NCI-H1436 treated with DMSO at 0.1 percent for 48 hours (cell line): ENCODE data around the gene ZBTB24.
"Not testable (repeated sequence)": the region's sequence is repeated elsewhere in the genome, so short reads cannot be mapped to it uniquely, and the experiment has no call there.

Source experiments
- DNase-seq: peaks from one replicate; lab custom pipeline; 2025; lab: John Stamatoyannopoulos, UW

Gene ZBTB24

GRCh38 chr6:109471105-109471810 is 11.8 kb downstream of the ZBTB24 start:
- no peak for DNase-seq

DNA sequence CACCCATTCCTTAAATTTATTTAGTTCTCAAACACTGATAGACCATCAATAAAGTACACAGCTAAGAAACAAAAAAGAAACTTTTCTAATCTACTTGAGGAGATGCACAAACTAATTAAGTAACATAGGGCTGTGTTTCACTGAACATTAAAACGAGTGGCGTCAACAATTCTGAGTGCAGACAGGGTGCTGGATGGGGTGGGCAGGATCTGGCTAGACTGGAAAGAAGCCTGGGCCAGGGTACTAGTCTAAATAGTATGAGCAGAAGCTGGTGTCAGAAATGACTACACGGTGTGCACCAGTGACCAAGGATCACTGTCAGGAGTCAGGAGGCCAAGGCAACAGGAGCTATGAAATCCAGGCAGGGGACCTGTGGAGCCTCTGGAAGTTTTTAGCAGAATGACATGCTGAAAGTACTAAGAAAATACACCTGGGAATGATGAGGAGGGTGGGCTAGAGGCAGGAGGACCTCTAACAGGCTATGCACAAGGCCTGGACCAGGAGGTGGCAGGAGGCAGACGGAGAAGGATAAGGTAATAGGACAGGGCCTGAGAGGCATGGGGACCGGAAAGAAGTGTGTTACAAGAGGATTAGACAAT is 13.3 kb downstream of the ZBTB24 start:
- DNase-seq: no peak

GRCh38 chr6:109467696-109468095 is 15.3 kb downstream of the ZBTB24 start:
- no peak for DNase-seq

DNA sequence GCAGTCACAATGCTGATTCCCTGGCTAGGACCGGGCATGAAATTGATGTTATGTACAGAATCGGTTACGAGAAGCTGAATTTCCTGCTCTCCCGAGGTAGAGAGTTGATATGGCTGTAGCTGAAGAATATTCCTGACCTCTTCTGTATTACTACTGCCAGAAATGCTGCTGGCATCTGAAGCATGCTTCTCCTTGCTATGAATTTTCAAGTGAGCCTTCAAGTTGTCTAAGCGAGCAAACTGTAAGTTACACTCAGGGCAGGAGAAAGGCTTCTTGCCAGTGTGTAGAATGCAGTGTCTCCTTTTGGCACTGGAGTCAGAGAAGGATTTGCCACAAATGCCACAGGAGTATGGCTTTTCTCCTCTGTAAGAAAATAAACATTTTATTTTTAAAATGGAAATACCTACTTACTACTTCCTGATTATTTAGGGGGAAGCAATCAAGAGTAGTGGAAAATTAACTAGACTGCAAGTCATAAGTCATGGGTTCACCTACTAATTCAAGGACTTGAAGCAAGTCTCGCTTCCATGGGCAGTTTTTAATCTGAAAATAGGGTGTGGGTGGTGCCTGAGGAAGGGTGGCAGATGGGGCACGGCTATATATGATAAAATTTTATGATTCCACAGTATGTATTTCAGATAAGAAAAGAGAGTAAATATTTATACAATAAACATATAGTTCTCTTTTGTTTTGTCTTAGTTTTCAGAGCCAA is 16.7 kb downstream of the ZBTB24 start:
- no peak for DNase-seq

- no peak for DNase-seq
Observed at GRCh38 chr6:109465772-109466171, 17.2 kb downstream of the ZBTB24 start.

- no peak for DNase-seq
Observed at GRCh38 chr6:109461733-109462526, 21.1 kb downstream of the ZBTB24 start.

GRCh38 chr6:109461205-109461604 is 21.8 kb downstream of the ZBTB24 start:
- not testable (repeated sequence) for DNase-seq

- no peak for DNase-seq
Observed at GRCh38 chr6:109460161-109460829, 22.7 kb downstream of the ZBTB24 start.

DNA sequence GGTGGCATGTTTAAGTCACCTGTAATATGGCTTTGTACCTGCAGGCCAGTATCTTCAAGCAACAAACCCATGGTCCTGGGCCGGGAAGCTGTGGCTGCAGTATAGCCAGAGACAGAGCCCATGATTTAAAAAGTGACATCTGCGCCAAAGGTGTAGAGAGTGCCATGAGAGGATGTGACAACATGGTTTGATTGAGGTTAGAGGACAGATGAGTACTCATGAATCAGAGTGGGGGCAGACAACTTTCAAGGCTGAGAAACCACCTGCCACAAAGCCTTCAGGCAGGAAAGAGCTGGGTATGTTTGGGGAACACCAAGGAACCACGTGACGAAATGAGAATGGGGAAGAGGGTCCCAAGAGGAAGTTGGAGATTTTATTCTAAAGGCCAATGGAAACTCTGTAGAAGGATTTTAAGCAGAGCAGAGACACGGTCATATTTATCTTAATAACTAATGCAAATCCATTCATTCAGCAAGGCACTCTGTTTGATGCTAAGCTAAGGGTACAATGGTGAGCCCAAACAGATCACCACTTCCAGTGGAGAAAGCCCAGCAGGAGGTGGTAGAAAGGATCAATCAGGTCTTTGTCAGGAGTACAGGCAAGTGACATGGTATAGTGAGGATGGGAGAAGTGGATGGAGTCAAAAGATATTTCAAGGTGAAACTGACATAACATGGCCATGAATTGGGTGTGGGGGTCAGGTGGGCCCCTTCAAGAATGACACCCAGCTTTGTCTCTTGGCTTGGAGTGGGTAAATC is 24.1 kb downstream of the ZBTB24 start:
- DNase-seq: no peak

GRCh38 chr6:109457562-109457996 is 25.4 kb downstream of the ZBTB24 start:
- no peak for DNase-seq

DNA sequence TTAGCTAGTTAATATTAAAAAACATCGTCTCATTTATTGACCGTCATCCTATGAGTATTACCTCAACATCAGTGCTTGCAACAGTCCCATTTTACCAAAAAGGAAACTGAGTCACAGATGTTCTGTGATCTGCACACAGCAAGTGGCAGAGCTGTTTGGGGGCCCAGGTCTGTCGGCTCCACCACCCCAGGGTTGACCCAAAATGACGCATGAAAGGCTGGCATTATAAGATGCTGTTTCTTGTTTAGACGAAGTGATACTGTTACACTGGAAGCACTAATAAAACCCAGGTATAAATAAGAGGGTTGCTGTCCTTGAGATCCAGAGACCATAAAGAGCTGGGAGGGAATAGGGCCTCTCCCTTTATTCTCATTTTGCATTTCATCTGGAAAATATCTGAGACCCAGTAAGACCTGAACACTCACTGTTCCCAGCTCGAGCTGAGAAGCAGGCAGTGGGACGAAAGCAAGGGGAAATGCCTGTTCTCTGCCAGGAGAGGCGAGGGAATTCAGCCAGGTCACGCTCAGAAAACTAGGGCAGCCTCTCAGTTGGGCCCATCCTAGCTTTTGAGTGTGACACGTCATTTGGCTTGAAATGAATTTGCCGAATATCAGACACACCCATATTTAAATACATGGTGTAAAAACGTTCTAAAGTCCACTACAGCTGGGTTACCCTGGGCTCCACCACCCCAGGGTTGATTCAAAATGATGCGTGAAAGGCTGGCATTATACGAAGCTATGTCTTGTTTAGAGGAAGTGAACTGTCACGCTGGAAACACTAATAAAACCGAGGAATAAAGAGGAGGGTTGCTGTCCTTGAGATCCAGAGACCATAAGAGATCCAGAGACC is 26.1 kb downstream of the ZBTB24 start:
- no peak for DNase-seq

DNA sequence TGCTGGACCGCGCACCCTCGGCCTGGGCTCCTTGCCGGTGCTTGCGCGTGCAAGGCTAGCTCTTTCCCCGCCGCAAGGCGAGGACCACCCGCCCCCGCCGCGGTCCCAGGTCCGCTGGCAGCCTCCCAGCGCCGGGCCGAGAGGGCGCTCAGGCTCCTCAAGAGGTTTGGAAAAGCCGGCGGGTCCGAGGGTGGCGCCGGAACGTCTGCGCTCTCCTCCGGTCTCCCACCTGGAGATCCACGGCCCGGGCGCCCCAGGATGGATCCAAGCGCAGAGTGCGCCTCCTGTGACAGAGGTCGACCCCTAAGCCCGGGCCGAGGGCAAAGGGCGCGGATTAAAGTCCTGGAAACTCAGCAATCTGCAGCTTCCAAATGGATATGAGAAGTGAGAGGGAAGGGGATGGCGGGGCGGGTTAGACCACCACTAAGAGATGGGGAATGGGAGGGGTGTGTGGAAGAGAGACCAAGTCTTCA is 26.9 kb downstream of the ZBTB24 start:
- DNase-seq: no peak

GRCh38 chr6:109455437-109456110 is 27.4 kb downstream of the ZBTB24 start, which contains the start of gene MICAL1:
TSS of gene MICAL1 (minus strand) at chr6:109455772. CDS start at chr6:109454196, 1,576 bp downstream.
- no peak for DNase-seq

DNA sequence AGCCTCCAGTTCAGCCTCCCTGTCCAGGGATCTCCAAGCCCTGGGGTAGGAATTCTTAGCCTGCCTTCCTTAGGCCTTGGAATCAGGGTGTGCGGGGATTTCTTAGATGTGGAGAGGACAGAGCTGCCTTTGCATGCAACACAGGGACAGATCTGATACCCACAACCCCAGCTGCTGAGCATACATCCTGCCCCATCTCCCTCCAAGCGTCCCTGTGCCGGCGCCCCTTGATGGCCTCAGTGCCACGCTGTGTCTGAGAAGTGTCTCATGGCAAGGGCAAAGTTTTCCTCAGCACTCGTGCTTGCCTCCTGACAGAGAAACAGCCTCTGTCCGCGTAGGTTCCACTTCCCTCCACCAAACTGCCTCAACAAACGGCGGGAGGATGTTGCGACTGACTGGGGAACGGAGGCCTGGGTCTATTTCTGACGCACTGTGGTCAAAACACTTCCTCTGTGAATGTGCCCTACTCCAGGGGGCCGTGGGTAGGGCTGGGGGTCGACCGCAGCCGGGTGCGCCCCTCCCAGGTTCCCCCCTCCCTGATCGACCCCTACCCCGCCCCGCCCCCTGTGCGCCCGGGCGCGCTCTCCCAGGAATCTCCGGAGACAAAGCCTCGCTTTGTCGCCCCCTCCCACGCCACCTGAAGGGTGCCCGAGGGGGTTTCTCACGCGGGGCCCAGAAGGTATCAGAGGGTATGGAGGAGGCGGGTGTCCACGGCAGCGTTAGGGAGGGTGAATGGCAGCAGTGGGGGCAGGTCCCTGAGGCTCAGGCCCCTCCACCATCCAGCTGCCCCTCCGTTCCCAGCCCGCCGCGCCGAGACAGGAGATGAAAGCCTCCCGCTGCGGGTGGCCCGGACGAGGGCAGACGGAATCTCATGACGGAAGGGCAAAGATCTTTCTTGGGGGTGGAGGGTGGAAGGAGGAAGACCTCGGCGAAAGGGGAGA is 28.3 kb downstream of the ZBTB24 start:
- no peak for DNase-seq

- no peak for DNase-seq
Observed at GRCh38 chr6:109453594-109454495, 29.2 kb downstream of the ZBTB24 start.

GRCh38 chr6:109453156-109453555 is 29.9 kb downstream of the ZBTB24 start:
- DNase-seq: no peak

DNA sequence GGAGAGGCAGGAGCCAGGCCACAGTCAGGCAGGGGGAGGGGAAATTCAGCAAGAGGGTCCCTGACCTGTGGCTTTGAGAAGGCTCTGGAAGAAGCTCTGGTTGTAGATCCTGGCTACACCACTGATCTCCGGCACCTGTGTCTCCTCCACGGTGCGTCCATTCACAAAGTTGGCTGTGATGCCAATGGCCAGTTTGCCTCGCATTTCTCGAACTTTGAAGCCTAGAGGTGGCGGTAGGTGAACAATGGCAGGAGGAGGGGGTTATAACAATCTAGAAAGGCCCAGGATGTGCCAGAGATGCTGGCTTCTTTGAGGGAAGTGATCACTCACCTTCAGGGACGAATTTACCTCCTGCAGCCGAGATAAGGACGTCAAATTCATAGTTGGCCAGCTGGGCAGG is 30.8 kb downstream of the ZBTB24 start:
- no peak for DNase-seq
